Stimulated activated CD8-positive, alpha-beta memory T cell treated with anti-CD3 and anti-CD28 coated beads, Interleukin-15, amount 100 ng/mL, for 1 hour (primary cell): Measurements from ENCODE around the gene PSMD6.

Experiments used
- DNase-seq: peaks from one replicate; pipeline ENCODE4 v3.0.0-alpha.2; 2020; ENCODE audit warnings: low read depth

The PSMD6 gene

DNA sequence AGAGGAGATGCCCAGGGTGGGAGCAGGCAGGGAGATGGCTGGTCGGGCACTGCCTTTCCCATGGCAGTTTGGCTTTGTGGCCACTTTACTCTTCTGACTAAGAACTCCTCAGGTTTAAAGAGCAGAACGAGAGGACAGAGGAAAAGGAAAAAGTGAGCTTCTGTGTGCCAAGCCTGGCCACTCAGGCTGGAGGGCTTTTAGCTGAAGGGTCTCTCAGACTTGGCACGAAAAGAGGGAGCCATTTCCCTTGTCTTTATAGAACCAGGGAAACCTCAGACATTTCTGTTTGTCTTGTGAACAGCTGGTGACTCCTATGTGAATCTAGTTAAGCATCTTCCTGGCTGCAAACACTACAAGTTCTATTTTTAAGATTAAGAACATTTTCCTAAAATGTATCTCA is 23.3 kb upstream of the PSMD6 start:
- DNase-seq, result no peak

GRCh38 chr3:64042952-64043351 is 19.7 kb upstream of the PSMD6 start:
- DNase-seq, result no peak

- DNase-seq, result no peak
These were observed 16.9 kb upstream of the PSMD6 start for GRCh38 chr3:64039981-64040733.

DNA sequence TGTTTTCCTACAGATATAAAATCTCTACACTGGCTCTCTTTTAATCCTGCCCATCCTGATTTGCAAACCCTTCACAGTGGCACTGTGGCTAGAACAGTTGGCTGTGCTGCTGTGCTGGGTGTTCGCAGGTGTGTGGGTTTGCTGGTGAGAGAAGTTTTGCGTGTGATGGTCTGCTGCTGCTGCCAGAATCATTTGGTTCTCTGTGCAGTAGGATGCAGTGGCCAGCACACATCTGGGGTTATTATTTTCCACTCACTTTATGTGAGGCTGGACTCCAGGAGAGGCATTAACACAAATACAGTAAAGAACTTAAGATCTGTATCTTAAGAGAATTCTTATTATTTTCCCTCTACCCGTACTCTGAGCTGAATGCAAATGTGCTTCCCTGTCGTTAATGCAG is 16.0 kb upstream of the PSMD6 start:
- DNase-seq, result no peak

GRCh38 chr3:64038253-64038767 is 15.0 kb upstream of the PSMD6 start:
- no peak for DNase-seq

- DNase-seq, result no peak
These were observed 13.8 kb upstream of the PSMD6 start for GRCh38 chr3:64037084-64037483.

- DNase-seq, result no peak
These were observed 9.8 kb upstream of the PSMD6 start for GRCh38 chr3:64033069-64033468.

- DNase-seq, result no peak
These were observed 8.5 kb upstream of the PSMD6 start for GRCh38 chr3:64031540-64032508.

DNA sequence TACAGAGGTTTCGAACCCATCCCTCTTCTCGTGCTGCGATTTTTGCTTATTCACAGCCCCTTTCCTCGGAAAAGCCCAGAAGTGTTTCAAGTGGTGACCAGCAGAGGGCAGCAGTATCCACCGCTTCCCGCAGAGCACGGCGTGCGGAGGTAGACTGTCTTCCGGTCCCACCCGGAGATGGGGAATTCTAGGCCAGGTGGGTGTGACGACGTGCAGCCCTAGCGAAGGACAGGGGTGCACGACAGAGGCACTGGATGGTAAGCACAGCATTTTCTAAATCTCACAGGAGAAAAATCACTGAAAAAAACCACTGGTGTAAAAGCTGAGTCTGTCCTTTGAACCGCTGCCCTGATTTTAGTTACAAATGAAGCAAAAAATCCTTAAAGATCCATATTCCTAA is 7.4 kb upstream of the PSMD6 start:
- peak; percentile 53 for DNase-seq

- no peak for DNase-seq
These were observed 6.0 kb upstream of the PSMD6 start for GRCh38 chr3:64029287-64029686.

DNA sequence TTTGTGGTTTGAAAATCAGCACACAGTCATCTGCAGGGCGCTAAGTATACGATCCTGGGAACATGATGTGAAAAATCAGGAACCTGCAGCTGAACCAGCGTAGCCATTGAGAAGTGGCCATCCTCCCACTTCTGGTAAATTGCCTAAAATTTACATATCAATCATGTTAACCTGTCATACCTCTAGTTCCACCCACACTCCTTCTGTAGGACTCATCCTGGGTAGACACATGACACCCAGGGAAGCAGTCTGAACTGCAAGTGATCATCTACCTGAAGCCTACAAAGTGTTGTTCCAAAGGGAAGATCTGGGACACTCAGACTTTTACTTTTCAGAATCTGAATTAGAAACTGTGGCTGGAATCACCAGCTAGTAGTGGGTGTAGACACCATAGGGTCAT is 5.5 kb upstream of the PSMD6 start:
- no peak for DNase-seq

DNA sequence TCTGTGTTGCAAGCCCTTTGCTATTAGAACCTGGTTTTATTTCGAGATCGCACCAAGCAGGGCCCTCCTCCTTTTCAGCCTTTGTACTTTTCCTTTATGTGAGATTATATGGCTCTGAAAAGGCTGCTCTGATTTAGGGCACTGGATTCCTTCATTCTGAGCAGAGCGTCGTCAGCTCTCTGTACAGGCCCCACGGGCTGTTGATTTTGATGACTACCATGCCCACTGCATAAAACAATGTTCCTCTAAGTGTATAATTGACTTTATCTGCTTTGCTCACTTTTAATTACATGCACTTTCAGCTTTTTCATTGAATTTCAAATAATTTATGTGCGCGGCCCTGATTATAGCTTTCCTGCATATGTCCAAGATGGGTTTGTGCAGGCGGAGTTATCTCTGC is 4.4 kb upstream of the PSMD6 start:
- DNase-seq, result no peak

- DNase-seq, result no peak
These were observed 3.1 kb upstream of the PSMD6 start for GRCh38 chr3:64026346-64026745.

GRCh38 chr3:64023861-64024223 is 548 bp upstream of the PSMD6 start:
- no peak for DNase-seq

GRCh38 chr3:64022451-64023186 is 675 bp downstream of the PSMD6 start:
- no peak for DNase-seq

GRCh38 chr3:64021922-64022321 is 1.4 kb downstream of the PSMD6 start:
- DNase-seq, result no peak

- no peak for DNase-seq
These were observed 3.4 kb downstream of the PSMD6 start for GRCh38 chr3:64019879-64020278.

GRCh38 chr3:64019271-64019670 is 4.0 kb downstream of the PSMD6 start:
- no peak for DNase-seq

DNA sequence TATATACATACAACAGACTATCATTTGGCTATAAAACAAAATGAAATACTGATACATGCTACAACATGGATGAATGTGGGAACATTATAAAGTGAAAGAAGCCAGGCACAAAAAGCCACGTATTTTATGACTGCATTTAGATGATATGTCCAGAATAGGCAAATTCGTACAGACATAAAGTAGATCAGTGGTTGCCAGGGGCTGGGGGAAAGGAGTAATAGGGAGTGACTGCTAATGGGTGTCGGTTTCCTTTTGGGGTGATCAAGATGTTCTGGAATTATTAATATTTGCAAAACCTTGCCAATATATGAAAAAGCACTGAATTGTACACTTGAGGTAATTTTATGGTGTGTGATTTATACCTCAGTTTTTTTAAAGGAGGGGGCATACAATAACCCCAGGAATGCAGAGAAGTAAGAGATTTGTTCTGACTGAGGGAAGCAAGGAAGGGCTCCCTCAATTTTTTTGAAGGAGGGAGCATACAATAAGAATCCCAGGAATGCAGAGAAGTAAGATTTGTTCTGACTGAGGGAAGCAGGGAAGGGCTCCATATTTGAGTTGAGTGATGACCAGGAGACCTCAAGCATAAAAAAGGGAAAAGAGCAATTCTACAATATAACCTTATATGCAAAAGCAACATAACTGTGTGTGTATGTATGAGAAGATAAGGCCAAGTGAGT is 6.2 kb downstream of the PSMD6 start:
- no peak for DNase-seq

DNA sequence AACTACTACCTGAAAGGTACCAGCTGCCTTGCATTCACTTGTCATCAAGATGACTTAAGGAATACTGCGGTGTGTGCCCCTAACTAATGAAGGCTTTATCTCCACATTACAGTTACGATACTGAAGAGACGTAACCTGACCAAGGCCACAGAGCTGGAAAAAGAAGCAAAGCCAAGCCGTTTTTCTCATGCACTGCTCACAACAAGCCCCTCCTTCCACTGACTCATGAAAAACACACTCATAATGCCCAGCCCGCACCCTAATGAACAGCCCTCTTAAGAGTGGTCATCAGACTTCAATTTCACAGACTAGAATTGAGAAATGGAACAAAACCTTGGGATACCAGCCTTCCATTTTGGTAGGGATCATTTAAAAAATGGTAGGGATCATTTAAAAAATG is 11.6 kb downstream of the PSMD6 start:
- no peak for DNase-seq

- DNase-seq, result no peak
These were observed 13.1 kb downstream of the PSMD6 start for GRCh38 chr3:64010199-64010598.

DNA sequence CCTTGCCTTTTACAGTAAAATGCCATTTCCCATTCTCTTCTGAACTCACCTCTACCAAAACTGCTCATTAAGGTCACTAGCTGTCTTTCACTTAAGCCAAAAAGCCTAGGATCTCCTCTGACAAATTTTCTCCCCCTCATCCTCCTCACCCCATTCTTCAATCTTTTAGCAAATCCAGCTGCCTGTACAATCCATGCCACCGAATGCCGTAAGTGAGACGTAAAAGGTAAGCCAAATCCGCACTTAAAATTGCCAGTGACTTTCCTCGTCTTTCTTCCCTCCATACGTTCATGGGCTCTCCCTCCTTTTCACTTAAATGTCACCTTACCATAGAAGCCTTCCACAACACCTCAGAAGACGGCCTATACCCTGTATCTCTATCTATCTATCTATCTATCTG is 13.8 kb downstream of the PSMD6 start:
- no peak for DNase-seq
